Panc1 (cell line): ENCODE data around the gene ADCY4.

Experiments used
- CTCF ChIP-seq: fragments of 450-650 bp; IDR thresholded peaks from 2 replicates; pipeline ENCODE4 v1.5.1; 2017; ENCODE audit warnings: mild to moderate bottlenecking
- POLR2AphosphoS5 ChIP-seq: IDR thresholded peaks from 2 replicates; pipeline ENCODE4 v1.6.1; 2012; ENCODE audit warnings: mild to moderate bottlenecking, low read depth, low read length, moderate library complexity
- REST ChIP-seq, 2 experiments: IDR thresholded peaks; 2 replicates each; pipeline ENCODE4 v1.6.1; 2011 to 2012; ENCODE audit warnings: low read depth in 2 of 2, control low read depth in 1 of 2, low read length in 1 of 2, mild to moderate bottlenecking in 1 of 2, moderate library complexity in 1 of 2; ENCODE audit not compliant: insufficient read depth in 1 of 2
- SIN3A ChIP-seq: IDR thresholded peaks from 2 replicates; pipeline ENCODE4 v1.6.1; 2012; ENCODE audit warnings: low read depth, mild to moderate bottlenecking, low read length, moderate library complexity, borderline replicate concordance; ENCODE audit not compliant: insufficient read depth

GRCh38 chr14:24351517-24351916 lies 16.6 kb upstream of the ADCY4 start:
- TF ChIP-seq CTCF (no peak), SIN3A (no peak), POLR2AphosphoS5 (no peak), REST (IDR thresholded peaks at IDR 0.05; ENCODE audit: insufficient read depth in 1 of 2, low read depth in 2 of 2, low read length in 1 of 2) (no peak)
